ENCODE measurements around the gene CGNL1.

The CGNL1 gene

GRCh38 chr15:57542505-57542817, 166.2 kb downstream of the CGNL1 start:
- POLR2A ChIA-PET = no interaction called here

DNA sequence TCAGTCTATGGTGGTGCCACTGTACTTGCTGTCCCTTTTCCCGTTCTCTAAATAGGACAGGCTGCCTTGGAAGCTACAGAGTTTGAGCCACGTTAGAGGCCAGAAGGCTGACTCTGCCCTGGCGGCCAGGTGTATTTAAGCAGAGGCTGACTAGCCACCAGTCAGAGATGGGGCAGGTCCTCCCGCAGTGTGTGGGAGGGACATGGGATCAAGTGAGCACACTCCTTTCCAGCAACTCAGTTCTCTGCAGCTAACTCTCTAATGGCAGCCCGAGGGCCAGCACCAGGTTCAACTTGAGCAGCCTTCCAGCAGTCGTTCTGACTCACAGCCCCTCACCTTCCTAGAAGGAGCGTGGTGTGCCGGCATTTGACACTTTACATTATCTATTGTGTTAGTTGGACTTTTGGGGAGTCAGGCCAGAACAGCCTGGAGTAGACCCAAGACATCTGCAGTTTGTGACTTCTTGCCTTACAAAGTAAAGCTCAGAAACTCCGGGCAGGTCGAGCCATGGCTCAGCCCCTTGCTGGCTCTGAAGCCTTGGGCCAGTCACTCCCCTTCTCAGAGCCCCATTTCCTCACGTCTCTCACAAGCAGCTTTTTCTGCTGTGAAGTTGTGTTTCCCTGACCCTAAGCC, 168.7 kb downstream of the CGNL1 start:
- ChIA-PET CTCF (interaction anchor here (0.6 to 1.3 kb wide), 2 partner anchors 26 to 204 kb away, joined by 3 to 4 read pairs; no protein-coding TSS in a partner anchor), POLR2A (no interaction called here)
- H3K27ac ChIP-seq (ENCODE audit: extremely low read depth, low read depth, low read length) = no peak overlapping the region
- no peak for TF ChIP-seq ZNF514 (tag by site-specific recombination; IDR thresholded peaks at IDR 0.05)
- no peak for TF ChIP-seq ZNF16 (tag by site-specific recombination; IDR thresholded peaks at IDR 0.05; ENCODE audit: low read depth)
- no peak for TF ChIP-seq ZNF843 (tag by site-specific recombination; IDR thresholded peaks at IDR 0.05)
- TF ChIP-seq, protein P1, sequence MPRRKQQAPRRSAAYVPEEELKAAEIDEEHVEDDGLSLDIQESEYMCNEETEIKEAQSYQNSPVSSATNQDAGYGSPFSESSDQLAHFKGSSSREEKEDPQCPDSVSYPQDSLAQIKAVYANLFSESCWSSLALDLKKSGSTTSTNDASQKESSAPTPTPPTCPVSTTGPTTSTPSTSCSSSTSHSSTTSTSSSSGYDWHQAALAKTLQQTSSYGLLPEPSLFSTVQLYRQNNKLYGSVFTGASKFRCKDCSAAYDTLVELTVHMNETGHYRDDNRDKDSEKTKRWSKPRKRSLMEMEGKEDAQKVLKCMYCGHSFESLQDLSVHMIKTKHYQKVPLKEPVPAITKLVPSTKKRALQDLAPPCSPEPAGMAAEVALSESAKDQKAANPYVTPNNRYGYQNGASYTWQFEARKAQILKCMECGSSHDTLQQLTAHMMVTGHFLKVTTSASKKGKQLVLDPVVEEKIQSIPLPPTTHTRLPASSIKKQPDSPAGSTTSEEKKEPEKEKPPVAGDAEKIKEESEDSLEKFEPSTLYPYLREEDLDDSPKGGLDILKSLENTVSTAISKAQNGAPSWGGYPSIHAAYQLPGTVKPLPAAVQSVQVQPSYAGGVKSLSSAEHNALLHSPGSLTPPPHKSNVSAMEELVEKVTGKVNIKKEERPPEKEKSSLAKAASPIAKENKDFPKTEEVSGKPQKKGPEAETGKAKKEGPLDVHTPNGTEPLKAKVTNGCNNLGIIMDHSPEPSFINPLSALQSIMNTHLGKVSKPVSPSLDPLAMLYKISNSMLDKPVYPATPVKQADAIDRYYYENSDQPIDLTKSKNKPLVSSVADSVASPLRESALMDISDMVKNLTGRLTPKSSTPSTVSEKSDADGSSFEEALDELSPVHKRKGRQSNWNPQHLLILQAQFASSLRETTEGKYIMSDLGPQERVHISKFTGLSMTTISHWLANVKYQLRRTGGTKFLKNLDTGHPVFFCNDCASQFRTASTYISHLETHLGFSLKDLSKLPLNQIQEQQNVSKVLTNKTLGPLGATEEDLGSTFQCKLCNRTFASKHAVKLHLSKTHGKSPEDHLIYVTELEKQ (tag by site-specific recombination; IDR thresholded peaks at IDR 0.05; ENCODE audit: borderline replicate concordance) = no peak
- no peak for TF ChIP-seq YY2 (tag by site-specific recombination; IDR thresholded peaks at IDR 0.05)
- no peak for TF ChIP-seq ZNF2 (tag by site-specific recombination; IDR thresholded peaks at IDR 0.05)
- no peak for TF ChIP-seq ZSCAN18 (tag by site-specific recombination; IDR thresholded peaks at IDR 0.05)
- TF ChIP-seq FEZF1 (tag by site-specific recombination; IDR thresholded peaks at IDR 0.05) = no peak
- no peak for TF ChIP-seq ZNF138 (tag by site-specific recombination; IDR thresholded peaks at IDR 0.05; ENCODE audit: borderline replicate concordance)
- TF ChIP-seq, protein P2, sequence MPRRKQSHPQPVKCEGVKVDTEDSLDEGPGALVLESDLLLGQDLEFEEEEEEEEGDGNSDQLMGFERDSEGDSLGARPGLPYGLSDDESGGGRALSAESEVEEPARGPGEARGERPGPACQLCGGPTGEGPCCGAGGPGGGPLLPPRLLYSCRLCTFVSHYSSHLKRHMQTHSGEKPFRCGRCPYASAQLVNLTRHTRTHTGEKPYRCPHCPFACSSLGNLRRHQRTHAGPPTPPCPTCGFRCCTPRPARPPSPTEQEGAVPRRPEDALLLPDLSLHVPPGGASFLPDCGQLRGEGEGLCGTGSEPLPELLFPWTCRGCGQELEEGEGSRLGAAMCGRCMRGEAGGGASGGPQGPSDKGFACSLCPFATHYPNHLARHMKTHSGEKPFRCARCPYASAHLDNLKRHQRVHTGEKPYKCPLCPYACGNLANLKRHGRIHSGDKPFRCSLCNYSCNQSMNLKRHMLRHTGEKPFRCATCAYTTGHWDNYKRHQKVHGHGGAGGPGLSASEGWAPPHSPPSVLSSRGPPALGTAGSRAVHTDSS (tag by site-specific recombination; IDR thresholded peaks at IDR 0.05) = no peak
- no peak for TF ChIP-seq ZNF121 (tag by site-specific recombination; IDR thresholded peaks at IDR 0.05)
- TF ChIP-seq SETDB1 (IDR thresholded peaks at IDR 0.05; ENCODE audit: insufficient read length, low read length) = no peak

More at GRCh38 chr15:57542505-57542817, 166.2 kb downstream of the CGNL1 start:
- no peaks in the 10 kb centered on the region for H3K9me3 ChIP-seq (ENCODE audit: control insufficient read depth, insufficient read depth, low read depth, low read length)
- no peak overlapping the region for H3K27ac ChIP-seq (ENCODE audit: extremely low read depth, low read depth, low read length)
- CTCF ChIA-PET = interaction anchor here (0.6 to 2.5 kb wide), 17 partner anchors 8 to 808 kb away, joined by 3 to 25 read pairs (median 4); no protein-coding TSS in a partner anchor
- H3K36me3 ChIP-seq (ENCODE audit: control insufficient read depth in 2 of 2, insufficient read depth in 1 of 2, low read length in 2 of 2) = no peaks in the 10 kb centered on the region
- no peak overlapping the region for H3K4me3 ChIP-seq (ENCODE audit: low read depth, low read length)
- TF ChIP-seq ZNF121 (tag by site-specific recombination; IDR thresholded peaks at IDR 0.05) (no peak), TRIM28 (IDR thresholded peaks at IDR 0.05; ENCODE audit: borderline replicate concordance, low read length) (no peak), ZNF169 (tag by site-specific recombination; IDR thresholded peaks at IDR 0.05) (no peak), ZNF394 (tag by site-specific recombination; IDR thresholded peaks at IDR 0.05; ENCODE audit: borderline replicate concordance) (no peak), ZNF501 (tag by site-specific recombination; IDR thresholded peaks at IDR 0.05) (no peak), KLF16 (tag by site-specific recombination; IDR thresholded peaks at IDR 0.05) (no peak), ZNF623 (tag by site-specific recombination; IDR thresholded peaks at IDR 0.05) (no peak), SCRT2 (tag by site-specific recombination; IDR thresholded peaks at IDR 0.05) (no peak), ZNF488 (tag by site-specific recombination; IDR thresholded peaks at IDR 0.05) (no peak), ZNF391 (tag by site-specific recombination; IDR thresholded peaks at IDR 0.05; ENCODE audit: borderline replicate concordance, low read depth) (no peak), ZBTB44 (tag by site-specific recombination; IDR thresholded peaks at IDR 0.05) (no peak), ZFP41 (tag by site-specific recombination; IDR thresholded peaks at IDR 0.05; ENCODE audit: borderline replicate concordance) (no peak), ZNF223 (tag by site-specific recombination; IDR thresholded peaks at IDR 0.05) (no peak), GLIS2 (tag by site-specific recombination; IDR thresholded peaks at IDR 0.05) (no peak), ZBTB6 (tag by site-specific recombination; IDR thresholded peaks at IDR 0.05) (no peak), ZNF768 (tag by site-specific recombination; IDR thresholded peaks at IDR 0.05) (no peak), ZNF292 (tag by site-specific recombination; IDR thresholded peaks at IDR 0.05; ENCODE audit: borderline replicate concordance, low read depth) (no peak), ZNF19 (tag by site-specific recombination; IDR thresholded peaks at IDR 0.05; ENCODE audit: low read depth) (no peak), ZNF792 (tag by site-specific recombination; IDR thresholded peaks at IDR 0.05) (no peak), ZNF350 (tag by site-specific recombination; IDR thresholded peaks at IDR 0.05) (no peak)
- peaks cover under 1% of the 10 kb centered on the region; the same call in 1 of the 2 replicates for H3K4me1 ChIP-seq (ENCODE audit: control insufficient read depth, insufficient read depth, low read length)

More for the DNA sequence above, 168.7 kb downstream of the CGNL1 start:
- Histone ChIP-seq H3K9me3 (ENCODE audit: control insufficient read depth, insufficient read depth, low read depth, low read length) (no peaks in the 10 kb centered on the region), H3K36me3 (ENCODE audit: control insufficient read depth in 2 of 2, insufficient read depth in 1 of 2, low read length in 2 of 2) (no peaks in the 10 kb centered on the region), H3K4me3 (ENCODE audit: low read depth, low read length) (no peak overlapping the region), H3K4me1 (ENCODE audit: control insufficient read depth, insufficient read depth, low read length) (no peaks in the 10 kb centered on the region)
